ENCODE measurements around the gene BEND4. TPM values are rescaled to one million over a fixed set of nuclear protein-coding genes. Genes with fewer than 3 reads are reported as not detected.
"Not testable (repeated sequence)": the region's sequence is repeated elsewhere in the genome, so short reads cannot be mapped to it uniquely, and the experiment has no call there.

The BEND4 gene
- total RNA-seq, 2 donors from 2014 or later, result 11.6 to 13.4 TPM

DNA sequence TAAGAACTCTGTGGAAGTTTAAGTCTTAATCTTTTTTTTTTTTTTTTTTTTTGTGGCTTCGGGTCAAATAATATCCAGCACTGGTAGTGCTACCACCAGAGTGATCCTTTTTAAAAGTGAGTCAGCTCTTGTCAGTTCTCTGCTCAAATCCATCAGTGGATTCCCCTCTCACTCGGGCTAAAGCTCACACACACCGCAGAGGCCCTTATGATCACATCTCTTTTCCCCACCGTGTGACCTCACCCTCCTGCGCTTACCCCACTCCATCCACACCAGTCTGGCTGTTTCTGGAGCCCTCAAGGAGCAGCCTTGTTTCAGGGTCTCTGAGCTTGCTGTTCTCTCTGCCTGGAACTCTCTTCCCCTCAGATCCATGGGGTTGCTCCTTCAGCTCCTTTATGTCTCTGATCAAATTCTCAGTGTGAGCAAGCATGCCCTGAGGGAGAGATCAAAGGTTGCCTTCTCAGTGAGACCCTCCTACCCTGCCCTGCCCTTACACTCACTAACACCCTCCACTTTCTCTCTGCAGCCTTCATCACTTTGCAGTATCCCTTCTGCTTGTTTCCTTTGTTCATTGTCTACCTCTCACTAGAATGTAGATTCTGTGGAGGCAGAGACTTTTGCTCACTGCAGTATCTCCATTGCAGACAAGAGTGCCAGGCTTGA is 19.8 kb upstream of the BEND4 start:
- Mint-ChIP-seq H3K9me3 (peaks cover 6% of the 10 kb centered on the region), H3K27me3 (ENCODE audit: insufficient read depth) (no peaks in the 10 kb centered on the region), H3K36me3 (ENCODE audit: low read depth) (no peaks in the 10 kb centered on the region), H3K4me3 (no peak overlapping the region), H3K27ac (no peak overlapping the region), H3K4me1 (peaks cover 7% of the 10 kb centered on the region)
- no peaks in the 10 kb centered on the region for H3K4me1 ChIP-seq (ENCODE audit: control insufficient read depth, insufficient read depth, low read length)
- H3K27ac ChIP-seq (ENCODE audit: low read depth, low read length), result no peak overlapping the region
- no peaks in the 10 kb centered on the region for H3K9me3 ChIP-seq (ENCODE audit: control insufficient read depth, low read length)
- no peaks in the 10 kb centered on the region for H3K27me3 ChIP-seq (ENCODE audit: control insufficient read depth, insufficient read depth, low read length, poor library complexity, severe bottlenecking)
- no peak overlapping the region for H3K4me3 ChIP-seq (ENCODE audit: low read length)
- no peak for DNase-seq
- no peak for TF ChIP-seq CTCF (conservative IDR thresholded peaks at IDR 0.05)
- no peak overlapping the region for H3K9ac ChIP-seq (ENCODE audit: extremely low read depth, low read length, poor library complexity, severe bottlenecking)
- H3K36me3 ChIP-seq (ENCODE audit: control insufficient read depth, insufficient read depth, low read length), result no peaks in the 10 kb centered on the region
- WGBS, 2 experiments (ENCODE audit: insufficient coverage in 1 of 2, insufficient read length in 1 of 2), result 78 to 82% methylated on average over 3 to 5 of the region's 5 CpGs

GRCh38 chr4:42167709-42168108 is 15.3 kb upstream of the BEND4 start:
- H3K27ac ChIP-seq (ENCODE audit: low read depth, low read length), result no peak overlapping the region
- H3K4me3 ChIP-seq (ENCODE audit: low read length), result no peak overlapping the region
- no peaks in the 10 kb centered on the region for H3K9me3 ChIP-seq (ENCODE audit: control insufficient read depth, low read length)
- no peaks in the 10 kb centered on the region for H3K4me1 ChIP-seq (ENCODE audit: control insufficient read depth, insufficient read depth, low read length)
- peaks cover 2% of the 10 kb centered on the region for H3K27me3 Mint-ChIP-seq (ENCODE audit: insufficient read depth)
- H3K27ac Mint-ChIP-seq, result no peak overlapping the region
- H3K9ac ChIP-seq (ENCODE audit: extremely low read depth, low read length, poor library complexity, severe bottlenecking), result no peak overlapping the region
- H3K36me3 ChIP-seq (ENCODE audit: control insufficient read depth, insufficient read depth, low read length), result no peaks in the 10 kb centered on the region
- DNase-seq, result no peak
- peaks cover 6% of the 10 kb centered on the region for H3K9me3 Mint-ChIP-seq
- H3K4me1 Mint-ChIP-seq, result peaks cover 4% of the 10 kb centered on the region
- no peak for TF ChIP-seq CTCF (conservative IDR thresholded peaks at IDR 0.05)
- H3K27me3 ChIP-seq (ENCODE audit: control insufficient read depth, insufficient read depth, low read length, poor library complexity, severe bottlenecking), result no peaks in the 10 kb centered on the region
- WGBS, 2 experiments (ENCODE audit: insufficient coverage in 1 of 2, insufficient read length in 1 of 2), result 75 to 87% methylated on average over 3 to 5 of the region's 5 CpGs
- no peak overlapping the region for H3K4me3 Mint-ChIP-seq
- H3K36me3 Mint-ChIP-seq (ENCODE audit: low read depth), result no peaks in the 10 kb centered on the region

- not testable (repeated sequence) for H3K4me1 Mint-ChIP-seq; H3K27ac ChIP-seq (ENCODE audit: low read depth, low read length); H3K27ac Mint-ChIP-seq; H3K9ac ChIP-seq (ENCODE audit: extremely low read depth, low read length, poor library complexity, severe bottlenecking); H3K27me3 ChIP-seq (ENCODE audit: control insufficient read depth, insufficient read depth, low read length, poor library complexity, severe bottlenecking); H3K4me3 Mint-ChIP-seq; H3K9me3 Mint-ChIP-seq; H3K27me3 Mint-ChIP-seq (ENCODE audit: insufficient read depth); H3K9me3 ChIP-seq (ENCODE audit: control insufficient read depth, low read length); H3K4me3 ChIP-seq (ENCODE audit: low read length); DNase-seq; H3K4me1 ChIP-seq (ENCODE audit: control insufficient read depth, insufficient read depth, low read length); H3K36me3 ChIP-seq (ENCODE audit: control insufficient read depth, insufficient read depth, low read length); H3K36me3 Mint-ChIP-seq (ENCODE audit: low read depth)
- 65 to 89% methylated on average over 3 to 6 of the region's 6 CpGs for WGBS, 2 experiments (ENCODE audit: insufficient coverage in 1 of 2, insufficient read length in 1 of 2)
Measured at GRCh38 chr4:42166186-42166585, 13.7 kb upstream of the BEND4 start.

Measured in endodermal cell (in vitro differentiated cells).